Measurements from ENCODE around the gene ASCL1.
A peak's percentile ranks its signal among the peaks of the same experiment; 100 is the strongest.

The ASCL1 gene

GRCh38 chr12:102990419-102990818 lies 32.9 kb downstream of the ASCL1 start:
- DNase-seq = no peak

DNA sequence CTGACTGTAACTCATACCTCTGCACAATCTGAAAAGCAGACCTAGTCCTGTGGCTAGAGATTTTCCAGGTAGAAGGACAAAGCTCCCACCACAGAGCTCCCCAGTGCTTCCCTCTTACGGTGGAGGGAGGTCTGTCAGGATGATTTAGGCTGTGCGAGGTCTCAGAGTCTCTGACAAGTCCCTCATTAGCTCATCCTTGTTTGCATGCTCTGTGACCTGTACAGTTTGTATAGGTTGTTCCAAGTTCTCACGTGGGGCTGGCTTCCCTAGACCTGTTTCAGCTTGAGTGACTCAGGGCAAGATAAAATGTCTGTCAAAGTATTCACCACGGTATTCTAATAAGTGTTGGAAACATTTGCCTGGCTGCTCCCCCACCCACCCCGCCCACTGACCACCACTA lies 34.8 kb downstream of the ASCL1 start:
- no peak for DNase-seq

- no peak for DNase-seq
These were observed 35.2 kb downstream of the ASCL1 start for GRCh38 chr12:102992720-102993119.

GRCh38 chr12:102993537-102993936 lies 36.1 kb downstream of the ASCL1 start:
- peak; percentile 10 for DNase-seq

DNA sequence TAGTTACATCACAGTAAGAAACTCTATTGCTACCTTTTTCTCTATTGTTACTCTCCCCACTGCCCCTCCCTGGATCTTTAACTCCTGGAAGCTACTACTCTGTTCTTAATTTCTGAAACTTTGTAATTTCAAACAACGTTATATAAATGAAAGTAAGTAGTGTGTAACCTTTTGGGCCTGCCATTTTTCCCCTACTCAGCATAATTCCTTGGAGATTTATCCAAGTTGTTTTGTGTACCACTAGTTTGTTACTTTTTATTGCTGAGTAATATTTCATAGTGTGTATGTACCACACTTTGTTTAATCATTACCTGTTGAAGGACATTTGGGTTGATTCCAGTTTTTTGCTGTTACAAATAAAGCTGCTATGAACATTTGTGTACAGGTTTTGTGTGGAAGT lies 37.9 kb downstream of the ASCL1 start:
- DNase-seq = no peak

Data from activated CD4-positive, alpha-beta T cell treated with anti-CD3 and anti-CD28 coated beads, Interleukin-2, amount 50 U/mL, for 16 hours (primary cell).